NCI-H460 (cell line): ENCODE results near the gene COG5. TPM values are rescaled to one million over a fixed set of nuclear protein-coding genes. Genes with fewer than 3 reads are reported as not detected.
"Not testable (repeated sequence)": the region's sequence is repeated elsewhere in the genome, so short reads cannot be mapped to it uniquely, and the experiment has no call there.

Experiments used
- DNase-seq: peaks from one replicate; pipeline ENCODE4 v3.0.0-alpha.2; 2016; ENCODE audit warnings: low read depth; ENCODE audit errors: extremely low read depth
- total RNA-seq: library from RNA; depleted of rRNA; stranded (reverse); fragments of >200 nt; shearing (Covaris generic); gene quantifications from 2 replicates; pipeline ENCODE4 v1.2.3, GENCODE V29; 2014

Gene COG5
- total RNA-seq, 1 experiment from 2014 or later, result 70.0 TPM

GRCh38 chr7:107291434-107291833 lies 272.3 kb downstream of the COG5 start:
- no peak for DNase-seq

GRCh38 chr7:107286751-107287621 lies 276.7 kb downstream of the COG5 start:
- DNase-seq, result no peak

- no peak for DNase-seq
These were observed 278.7 kb downstream of the COG5 start for GRCh38 chr7:107284911-107285479.

GRCh38 chr7:107277331-107277730 lies 286.4 kb downstream of the COG5 start:
- no peak for DNase-seq

GRCh38 chr7:107276220-107276827 lies 287.4 kb downstream of the COG5 start:
- DNase-seq, result no peak

GRCh38 chr7:107274506-107274905 lies 289.2 kb downstream of the COG5 start:
- DNase-seq, result no peak

- no peak for DNase-seq
These were observed 293.9 kb downstream of the COG5 start for GRCh38 chr7:107269790-107270189.

- no peak for DNase-seq
These were observed 295.1 kb downstream of the COG5 start for GRCh38 chr7:107268594-107268993.

GRCh38 chr7:107267138-107267537 lies 296.6 kb downstream of the COG5 start:
- DNase-seq, result no peak

- DNase-seq, result no peak
These were observed 299.0 kb downstream of the COG5 start for GRCh38 chr7:107264723-107265122.

- no peak for DNase-seq
These were observed 300.9 kb downstream of the COG5 start for GRCh38 chr7:107262857-107263256.

- DNase-seq, result no peak
These were observed 305.0 kb downstream of the COG5 start for GRCh38 chr7:107258737-107259136.

- DNase-seq, result no peak
These were observed 308.1 kb downstream of the COG5 start for GRCh38 chr7:107255602-107256001.

- DNase-seq, result no peak
These were observed 309.2 kb downstream of the COG5 start for GRCh38 chr7:107254398-107254985.

- no peak for DNase-seq
These were observed 310.1 kb downstream of the COG5 start for GRCh38 chr7:107253599-107253998.

- DNase-seq, result no peak
These were observed 311.8 kb downstream of the COG5 start for GRCh38 chr7:107251963-107252362.

GRCh38 chr7:107248551-107249316 lies 315.0 kb downstream of the COG5 start:
- no peak for DNase-seq

GRCh38 chr7:107246836-107247235 lies 316.9 kb downstream of the COG5 start:
- DNase-seq, result not testable (repeated sequence)

- no peak for DNase-seq
These were observed 319.1 kb downstream of the COG5 start for GRCh38 chr7:107244613-107245012.

- no peak for DNase-seq
These were observed 321.5 kb downstream of the COG5 start for GRCh38 chr7:107242267-107242666.

GRCh38 chr7:107237451-107237850 lies 326.3 kb downstream of the COG5 start:
- no peak for DNase-seq
